Measurements from ENCODE around the gene DDN.

Gene DDN

DNA sequence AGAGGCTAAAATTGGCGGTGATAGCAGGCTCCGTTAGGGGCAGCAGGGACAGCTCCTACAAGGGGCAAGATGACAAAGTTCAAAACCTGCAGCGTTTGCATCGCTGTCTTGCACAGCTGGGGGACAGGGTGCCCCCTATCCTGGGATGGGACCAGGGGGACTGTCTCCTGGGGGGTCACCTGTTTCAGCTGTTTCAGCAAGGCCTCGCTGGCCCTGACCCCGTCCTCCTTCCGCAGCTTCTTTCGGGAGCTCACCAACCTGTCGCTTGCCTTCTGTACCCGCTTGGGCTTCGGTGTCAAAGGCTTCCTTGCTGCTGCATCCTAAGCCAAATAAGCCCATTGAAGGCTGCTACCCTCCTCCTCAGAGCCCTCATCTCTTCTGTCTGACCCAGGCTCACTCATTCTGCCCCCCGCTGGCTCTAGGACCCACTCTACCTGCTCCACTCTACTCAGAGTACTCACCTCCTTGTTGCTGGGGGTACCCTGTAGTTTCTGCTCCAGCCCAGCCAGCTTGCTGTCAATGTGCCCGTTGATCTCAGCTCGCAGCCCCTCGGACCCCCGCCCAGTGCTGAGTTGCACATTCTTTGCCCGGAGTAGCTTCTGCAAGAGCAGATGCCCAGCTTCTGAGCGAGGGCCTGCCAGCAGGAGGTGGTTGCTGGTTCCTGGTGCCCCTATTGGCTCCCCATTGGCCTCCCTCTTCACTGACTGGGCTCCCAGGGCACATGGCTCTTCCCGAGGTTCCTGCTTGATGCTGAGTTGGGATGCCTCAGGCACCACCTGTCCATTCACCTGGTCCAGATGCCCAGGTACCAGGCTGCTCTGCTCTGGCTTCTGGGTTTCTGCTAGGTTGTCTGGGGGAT, 31.8 kb upstream of the DDN start:
- DNase-seq, result no peak

DNA sequence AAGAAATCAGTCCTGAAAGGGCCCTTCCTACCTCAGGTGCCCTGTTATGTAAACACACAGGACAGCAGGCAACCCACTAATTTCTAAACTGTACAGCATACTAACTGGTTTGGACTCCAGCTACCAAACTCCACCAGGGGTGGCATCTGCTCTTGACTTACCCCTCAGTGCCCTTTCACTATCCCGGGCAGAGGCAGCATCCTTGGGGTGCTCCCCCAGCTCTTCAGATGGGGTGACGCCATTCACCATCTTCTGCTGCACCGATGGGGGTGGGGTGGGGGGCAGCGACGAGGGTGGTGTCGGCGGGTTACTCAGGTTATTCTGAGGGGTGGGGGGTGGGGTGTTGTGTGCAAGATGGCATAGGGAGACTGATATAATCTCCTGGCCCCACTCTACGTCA, 30.9 kb upstream of the DDN start:
- DNase-seq, result no peak

DNA sequence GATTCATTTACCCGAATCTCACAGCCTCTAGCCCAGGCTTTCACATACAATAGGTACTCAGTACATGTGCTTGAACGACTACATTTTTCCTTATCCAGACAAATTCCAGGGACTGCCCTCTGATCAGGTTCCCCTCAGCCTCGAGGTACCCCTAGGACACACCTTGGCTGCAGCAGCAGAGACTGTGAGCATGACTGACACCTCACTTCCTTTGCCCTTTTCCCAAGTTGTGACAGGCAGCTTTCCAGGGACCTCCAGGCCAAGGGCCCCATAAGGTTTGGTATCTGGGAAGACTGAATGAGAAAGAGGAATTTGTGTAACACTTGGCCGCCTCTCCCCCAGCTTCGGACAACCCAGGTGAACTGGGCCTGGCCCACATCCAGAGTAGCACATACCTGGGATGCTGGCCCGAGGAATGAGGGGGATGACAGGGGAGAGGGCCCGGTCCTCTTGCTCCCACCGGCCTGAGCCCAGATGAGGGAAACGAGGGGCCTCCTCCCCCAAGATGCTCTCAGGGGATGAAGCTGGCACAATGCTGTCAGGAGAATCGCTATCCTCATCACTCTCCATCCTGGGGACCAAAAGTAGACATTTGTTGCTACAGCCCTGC, 29.6 kb upstream of the DDN start:
- DNase-seq, result no peak

DNA sequence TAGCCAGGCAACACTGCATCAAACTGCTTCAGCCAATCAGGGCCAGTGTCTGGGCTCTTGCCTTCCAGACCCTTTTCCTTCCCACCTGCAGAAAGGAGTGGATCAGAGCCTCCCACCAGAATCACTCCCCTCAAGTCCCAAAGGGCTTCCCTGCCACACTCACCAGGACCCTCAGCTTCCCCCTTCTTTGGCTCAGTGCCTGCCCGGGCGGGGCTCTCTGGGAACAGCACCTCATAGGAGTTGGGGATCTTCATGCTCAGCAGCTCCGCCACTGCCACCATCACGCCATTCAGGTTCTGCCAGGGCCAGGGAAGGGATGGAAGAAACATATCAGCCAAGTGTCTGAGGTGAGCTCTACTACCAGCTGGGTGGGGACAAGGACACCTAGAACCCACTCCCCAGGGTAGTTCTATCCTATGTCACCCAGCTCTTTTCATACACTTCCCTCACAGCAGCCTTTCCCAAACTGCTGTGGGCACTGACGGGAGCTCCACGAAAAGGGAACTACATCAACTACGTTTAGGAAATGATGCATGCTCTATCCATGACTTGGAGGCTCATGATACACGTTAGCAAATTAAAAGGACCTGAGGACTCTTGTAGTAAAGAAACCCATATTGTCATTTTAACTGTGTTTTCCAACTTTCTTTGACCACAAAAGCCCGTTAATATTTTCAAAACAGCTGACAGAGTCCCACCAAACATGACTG, 28.8 kb upstream of the DDN start:
- no peak for DNase-seq

DNA sequence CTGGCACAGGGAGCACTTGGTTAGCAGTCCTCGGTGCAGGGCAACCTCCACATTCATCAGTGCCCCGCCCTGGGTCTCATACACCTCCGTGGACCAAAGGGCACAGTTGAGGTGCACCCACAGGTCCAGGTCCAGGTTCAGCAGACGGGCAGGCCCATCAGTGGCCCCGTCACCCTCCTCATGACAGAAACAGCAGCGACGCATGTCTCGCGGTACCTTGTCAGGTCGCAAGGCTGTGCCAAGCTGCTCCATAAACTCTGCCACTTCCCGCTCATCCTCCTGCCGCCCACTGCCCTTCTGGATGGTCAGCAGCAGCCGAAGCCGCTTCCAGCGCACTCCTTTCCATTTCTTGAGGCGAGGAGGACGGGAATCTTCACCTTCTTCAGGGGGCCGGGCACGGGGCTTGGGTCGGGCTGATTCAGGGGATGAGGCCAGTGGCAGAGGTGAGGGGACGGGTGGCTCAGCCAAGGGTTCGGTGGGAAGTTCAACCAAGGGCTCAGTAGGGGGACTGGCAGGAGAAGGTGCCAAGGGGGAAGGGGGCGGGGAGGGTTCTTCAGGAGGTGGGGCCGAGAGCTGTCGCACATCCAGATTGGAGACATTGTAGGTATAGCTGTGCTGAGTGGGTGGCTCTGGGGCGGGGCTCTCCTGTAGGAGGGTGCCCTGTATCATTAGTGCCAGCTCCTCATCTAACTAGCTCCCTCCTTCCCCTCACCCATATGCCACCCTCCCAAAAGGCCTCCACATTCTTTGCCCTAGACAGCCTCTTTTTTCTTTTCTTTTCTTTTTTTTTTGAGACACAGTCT, 27.7 kb upstream of the DDN start:
- DNase-seq, result no peak

DNA sequence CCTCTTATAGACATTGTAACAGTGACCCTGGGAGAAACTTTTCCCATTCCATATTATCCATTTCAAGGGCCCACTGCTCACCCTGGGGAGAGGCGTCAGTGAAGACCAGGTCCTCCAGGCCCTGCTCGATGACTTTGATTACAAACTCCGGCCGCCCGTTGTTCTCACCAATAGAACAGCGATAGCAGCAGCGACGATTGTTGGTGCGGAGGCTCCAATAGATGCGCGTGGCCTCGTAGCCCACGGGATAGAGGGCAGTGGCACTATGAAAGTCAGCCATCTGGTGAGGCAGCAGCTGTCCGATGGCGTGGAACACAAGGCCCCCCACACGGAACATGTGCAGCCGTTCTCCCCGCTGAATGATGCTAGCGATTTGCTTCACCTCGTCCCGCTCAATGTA, 26.9 kb upstream of the DDN start:
- DNase-seq, result no peak

DNA sequence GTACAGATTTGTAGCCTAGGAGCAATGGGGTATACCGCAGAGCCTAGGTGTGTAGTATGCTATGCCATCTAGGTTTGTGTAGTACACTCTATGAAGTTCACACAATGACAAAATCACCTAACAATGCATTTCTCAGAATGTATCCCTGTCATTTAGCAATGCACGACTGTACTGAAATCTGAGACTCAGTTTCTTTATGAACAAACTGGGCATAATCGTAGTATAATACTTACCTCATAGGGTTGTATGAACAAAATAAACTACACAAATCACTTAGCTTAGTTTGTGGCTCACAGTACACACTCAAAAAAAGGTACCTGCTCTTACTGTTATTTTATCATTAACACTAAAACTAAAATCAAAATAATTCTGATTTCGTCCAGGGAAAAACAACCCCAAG, 26.3 kb upstream of the DDN start:
- DNase-seq, result no peak

DNA sequence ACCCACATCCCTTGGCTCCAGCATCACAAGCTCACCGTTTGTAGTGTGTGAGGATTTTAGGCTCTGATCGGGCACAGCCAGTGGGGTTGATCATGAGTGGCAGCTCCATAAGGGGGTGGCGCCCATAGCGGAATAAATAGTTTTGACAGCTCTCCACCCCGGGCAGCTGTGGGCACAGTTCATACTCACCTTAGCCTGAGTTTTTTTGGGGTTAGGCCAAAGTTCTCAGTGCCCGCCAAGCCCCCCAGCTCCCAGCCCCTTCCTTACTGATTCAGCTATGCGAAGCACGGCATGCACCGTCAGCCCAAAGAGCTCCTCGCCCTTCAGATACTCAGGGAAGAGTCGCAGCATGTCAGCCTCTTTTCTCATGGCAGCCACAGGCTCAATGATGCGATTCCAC, 25.4 kb upstream of the DDN start:
- DNase-seq, result no peak

DNA sequence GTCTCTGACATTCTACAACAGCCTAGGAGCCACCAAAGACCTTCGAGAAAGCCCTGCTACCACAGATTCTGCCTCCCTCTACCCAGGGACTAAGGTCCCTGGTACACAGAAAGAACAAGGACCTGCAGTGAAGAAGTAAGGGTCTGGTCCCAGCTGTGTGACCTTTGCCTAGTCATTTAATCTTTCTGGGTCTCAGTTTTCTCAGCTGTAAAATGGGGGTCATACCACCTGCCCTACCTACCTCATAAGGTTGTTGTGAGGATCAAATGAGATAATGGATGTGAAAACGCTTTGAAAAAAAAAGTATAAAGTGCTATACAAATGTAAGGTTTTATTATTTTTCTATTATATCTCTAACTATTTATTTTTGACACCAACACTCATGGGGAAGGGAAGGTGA, 24.6 kb upstream of the DDN start:
- no peak for DNase-seq

DNA sequence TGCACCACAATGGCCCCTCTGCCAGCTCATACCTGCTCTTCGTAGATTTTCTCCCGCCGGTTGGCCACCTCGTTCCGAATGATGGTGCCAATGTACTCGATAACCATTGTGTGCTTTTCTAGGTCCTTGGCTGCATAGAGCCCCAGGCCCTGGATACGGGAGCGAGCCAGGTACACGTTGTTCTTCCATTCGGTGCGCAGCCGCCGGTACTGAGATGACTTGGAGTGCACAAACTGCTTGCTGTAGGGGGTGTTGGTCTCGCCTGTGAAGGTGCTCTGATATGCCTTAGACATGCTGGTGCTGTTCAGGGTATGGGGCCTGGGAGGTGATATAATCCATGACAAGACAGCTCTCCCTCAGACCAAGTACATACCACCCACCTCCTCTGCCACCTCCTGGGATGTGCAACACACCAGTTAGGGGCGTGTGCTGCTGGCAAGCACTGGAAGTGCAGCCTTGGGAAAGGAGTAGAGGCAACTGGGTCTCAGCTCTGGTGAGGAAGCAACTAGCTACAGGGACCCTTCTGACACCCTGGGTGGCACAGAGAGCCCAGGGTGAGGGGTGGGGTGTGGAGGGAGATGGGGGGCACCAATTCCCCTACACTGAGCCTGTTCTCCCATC, 23.5 kb upstream of the DDN start:
- DNase-seq, result no peak

DNA sequence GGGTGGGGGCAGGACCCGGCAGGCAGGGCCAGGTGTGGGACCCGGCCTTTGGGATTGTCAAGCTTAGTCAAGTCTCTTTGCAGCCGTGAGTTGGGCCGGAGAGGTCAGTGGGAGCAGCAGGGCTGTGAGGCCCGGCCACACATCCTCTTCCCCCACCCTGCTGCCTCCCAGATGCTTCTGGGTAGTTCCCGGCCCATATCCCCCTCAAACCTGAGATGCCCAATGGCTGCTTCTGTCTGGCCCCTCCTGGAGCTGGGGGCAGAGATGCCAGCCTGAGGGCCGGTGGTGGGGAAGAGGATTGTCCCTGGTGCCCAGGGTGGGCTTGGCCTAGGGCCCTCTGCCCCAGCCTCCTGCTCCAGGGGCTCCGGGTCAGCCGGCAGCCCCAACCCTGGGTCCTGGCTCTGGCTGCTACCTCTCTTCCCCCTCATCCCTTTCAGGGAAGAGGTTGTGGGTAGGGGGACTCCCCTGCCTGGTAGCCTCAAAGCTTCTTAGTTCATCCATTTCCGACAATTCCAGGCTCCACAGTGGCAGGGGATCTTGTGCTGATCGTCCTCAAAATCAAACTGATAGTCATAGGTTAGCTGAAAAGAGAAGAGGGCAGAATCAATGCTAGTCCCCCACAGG, 22.2 kb upstream of the DDN start:
- no peak for DNase-seq

DNA sequence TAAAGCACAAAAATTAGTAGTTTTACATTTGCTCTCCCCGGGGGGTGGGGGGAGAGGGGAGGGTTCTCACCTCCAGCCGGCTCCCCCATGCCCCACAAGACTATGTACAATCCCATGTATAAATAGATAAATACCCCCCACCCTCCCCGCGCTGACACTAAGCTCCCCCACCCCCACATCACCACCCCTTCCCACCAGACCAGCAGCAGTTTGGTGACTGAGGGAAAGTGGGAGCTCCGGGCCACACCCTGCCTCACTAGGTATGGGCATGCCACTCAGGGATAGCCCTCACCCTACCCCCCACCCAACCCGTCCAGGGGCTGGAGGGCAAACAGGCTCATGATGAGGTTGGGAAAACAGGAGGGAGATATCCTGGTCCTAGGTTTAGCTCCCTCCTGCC, 21.3 kb upstream of the DDN start:
- DNase-seq, result no peak

DNA sequence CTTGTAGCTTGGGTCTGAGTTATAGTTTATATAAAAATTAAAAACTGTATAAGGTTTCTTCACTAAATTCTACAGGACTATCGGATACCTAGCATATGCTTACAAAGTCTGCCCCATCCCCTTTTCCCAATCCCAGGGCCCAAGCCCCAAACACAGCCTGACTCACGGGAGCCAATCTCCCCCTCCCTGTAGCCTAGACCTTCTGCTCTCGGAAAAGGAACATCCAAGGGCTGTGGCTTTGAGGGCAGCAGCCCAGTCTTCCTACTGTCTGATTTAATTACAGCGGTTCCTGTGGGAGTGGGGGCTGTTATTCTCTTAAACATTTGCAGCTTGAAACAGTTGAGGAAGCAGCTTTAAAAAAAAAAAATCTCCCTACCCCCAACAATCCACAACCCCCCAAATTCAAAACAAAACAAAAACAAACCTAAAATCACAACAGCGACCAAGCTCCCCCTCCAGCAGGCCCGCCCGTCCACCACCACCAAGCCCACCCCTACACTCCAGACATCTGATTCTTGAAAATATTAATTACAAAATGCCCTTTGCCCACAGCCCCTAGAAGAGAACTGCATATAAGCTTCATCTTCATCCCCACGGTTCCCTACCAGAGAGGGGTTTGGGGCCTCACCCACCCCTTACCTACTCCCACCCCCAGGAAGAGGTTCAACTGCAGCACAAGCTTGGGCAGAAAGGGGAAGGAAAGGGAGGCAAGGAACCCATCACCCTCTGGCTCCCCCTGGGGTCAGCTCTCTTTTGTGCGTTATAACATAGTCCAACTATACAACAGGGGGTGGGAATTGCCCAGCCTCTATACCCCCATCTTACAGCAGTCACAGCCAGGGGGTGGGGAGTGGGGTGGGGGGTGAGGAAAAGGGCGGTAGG, 20.5 kb upstream of the DDN start:
- peak; percentile 11 for DNase-seq

DNA sequence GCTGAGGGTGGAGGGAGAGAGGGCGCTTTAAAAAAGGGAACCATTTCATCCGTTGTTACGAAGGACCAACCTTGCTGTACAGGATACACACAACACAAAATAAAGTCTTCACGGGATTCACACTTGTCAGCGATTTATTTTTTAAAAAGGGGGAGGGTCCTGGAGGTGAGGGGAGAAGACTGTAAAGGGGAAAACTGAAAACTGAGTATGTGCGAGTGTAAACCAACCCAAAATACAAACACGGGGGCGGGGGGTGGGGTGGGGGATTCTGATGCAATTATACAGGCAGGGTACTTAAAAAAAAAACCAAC, 19.9 kb upstream of the DDN start:
- no peak for DNase-seq

DNA sequence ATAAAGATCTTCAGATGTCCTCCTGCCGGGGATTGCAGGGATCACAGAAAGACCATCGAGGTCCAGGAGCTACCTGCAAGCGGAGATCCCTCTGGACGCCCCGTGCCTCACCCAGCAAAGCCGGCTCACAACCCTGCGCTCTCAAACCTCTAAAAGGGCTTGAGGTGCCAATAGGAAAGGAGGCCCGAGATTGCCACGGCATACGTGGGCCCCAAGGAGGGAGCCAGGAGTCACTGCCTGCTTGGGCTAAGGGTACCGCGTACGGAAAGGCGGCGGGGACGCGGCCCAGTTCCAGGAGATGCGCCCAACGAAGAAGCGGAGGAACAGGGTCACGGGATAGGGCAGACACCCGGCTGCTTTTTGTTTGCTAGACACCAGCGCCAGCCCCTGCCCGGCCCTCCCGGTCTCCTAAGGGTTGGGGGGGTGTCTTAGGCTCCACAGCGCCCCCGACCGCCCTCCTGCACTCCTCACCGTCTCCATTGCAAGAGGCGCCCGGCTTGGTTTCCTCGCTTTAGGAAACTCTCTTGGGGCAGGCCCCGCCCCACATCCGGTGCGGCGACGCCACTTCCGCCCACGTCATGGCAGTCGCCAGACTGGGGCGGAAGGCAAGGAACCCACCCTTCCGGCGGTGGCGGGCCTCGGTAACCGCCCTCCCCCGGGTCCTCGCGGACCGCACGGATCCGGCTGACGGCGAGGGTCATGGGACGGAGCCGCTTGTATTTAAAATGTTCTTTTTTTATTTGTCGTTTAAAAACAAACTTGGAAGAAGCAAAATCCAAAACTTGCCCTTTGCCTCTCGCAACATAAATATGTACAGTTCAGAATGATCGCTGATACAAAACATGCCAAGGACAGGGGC, 19.3 kb upstream of the DDN start, which contains the start of gene PRKAG1:
PRKAG1 (minus strand) TSS at position 516 of the 859 bp plus-strand sequence; CDS start at position 480, 36 bp downstream.
- peak; percentile 96 for DNase-seq

DNA sequence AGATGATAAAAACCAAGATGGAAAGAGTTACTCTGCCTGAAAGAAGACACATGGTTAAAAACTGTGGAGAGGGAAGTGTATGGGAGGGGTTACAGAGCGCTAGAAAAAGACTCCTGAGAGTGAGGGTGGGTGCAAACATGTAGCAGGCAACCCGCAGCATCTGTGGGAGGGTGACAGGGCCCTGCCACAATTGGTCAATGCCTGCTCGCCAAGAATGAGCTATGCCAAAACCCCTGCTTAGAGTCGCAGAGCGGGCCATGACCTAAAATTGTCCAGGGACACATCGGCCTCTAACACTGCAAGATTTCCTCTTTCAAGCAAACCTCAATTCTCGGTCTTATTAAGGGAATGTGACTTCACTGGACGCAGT, 18.7 kb upstream of the DDN start:
- DNase-seq, result peak; percentile 47

DNA sequence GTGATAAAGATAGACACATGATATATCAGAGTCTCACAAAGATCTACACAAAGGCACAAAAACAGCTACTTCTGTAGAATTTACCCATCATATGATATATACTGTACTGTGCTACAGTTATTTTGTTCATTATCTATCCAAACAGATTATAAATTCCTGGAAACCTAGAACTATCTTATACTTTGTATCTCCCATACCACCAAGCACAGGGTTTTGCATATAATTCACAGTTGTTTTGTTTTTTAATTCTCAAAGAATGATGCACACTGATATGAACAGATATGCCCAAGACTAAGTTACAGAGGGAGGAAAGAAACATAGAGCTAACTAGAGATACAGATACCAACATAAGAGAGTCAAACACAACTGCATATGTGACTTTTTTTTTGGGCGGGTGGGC, 16.0 kb upstream of the DDN start:
- DNase-seq, result no peak

DNA sequence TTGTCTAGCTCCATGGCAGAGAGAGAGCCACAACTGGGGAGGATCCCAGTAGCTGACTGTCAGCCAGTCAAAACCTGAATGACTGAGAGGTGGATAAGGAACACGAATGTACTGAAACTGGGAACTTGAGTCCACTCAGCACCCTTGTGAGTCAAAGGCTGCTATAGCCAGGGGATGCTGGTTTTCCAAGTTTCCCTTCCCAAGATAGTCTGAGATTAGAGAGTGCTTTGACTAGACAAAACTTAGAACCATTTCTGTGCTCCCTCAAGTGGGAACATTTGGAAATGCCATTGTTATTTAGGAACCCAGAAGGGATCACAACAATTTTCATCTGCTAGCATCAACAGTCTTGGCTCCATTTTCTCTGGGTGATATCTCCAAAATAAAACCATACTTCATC, 15.4 kb upstream of the DDN start:
- no peak for DNase-seq

DNA sequence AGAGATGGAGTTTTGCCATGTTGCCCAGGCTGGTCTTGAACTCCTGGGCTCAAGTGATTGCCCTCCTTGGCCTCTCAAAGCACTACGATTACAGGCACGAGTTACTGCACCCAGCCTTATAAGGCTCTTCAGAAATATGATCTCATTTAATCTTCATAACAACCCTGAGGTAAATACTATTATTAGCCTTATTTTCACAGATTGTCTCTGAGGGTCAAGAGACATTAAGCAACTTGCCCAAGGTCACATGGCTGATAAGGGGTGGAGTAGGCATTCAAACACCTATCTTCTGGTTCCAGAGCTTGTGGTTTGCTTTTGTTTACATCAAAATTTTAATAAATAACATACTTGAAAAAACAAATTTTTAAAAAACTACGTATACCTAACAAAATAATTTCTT, 14.3 kb upstream of the DDN start:
- DNase-seq, result no peak

DNA sequence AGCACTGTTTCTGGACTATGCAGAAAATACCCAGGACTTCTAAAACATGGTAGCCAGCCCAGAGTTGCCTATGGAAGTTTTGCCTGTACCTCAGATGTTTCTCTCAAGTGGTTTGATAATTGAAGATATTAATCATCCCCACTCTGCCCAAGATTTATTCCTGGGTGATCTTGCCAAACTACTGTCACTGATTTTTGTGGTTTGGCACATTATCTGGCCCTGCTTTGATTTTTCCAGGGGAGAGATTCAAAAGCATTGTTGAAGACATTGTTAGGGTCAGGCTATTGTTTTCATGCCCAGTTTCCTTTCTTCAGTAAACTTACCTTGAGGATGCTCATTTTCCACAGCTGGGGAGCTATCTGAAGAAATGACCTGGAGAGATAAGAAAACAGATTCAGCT, 13.6 kb upstream of the DDN start:
- DNase-seq, result no peak
